CD14-positive monocyte (primary cell): ENCODE data around the gene PIEZO2. TPM values are rescaled to one million over a fixed set of nuclear protein-coding genes. Genes with fewer than 3 reads are reported as not detected.

Source experiments
- DNase-seq, 3 donors: peaks; one replicate each; pipeline ENCODE4 v3.0.0-alpha.2; 2011 to 2022
- H2AFZ ChIP-seq: 2 replicates; pipeline ENCODE4 v1.6.0; 2012; ENCODE audit warnings: mild to moderate bottlenecking, low read depth, low read length, inconsistent platforms; ENCODE audit not compliant: insufficient read depth, poor library complexity, severe bottlenecking
- H3K27ac ChIP-seq, 2 donors: 1 replicate in 1 of 2; 2 replicates in 1 of 2; pipeline ENCODE4 v1.5.1; 2012 to 2013; ENCODE audit warnings: low read length in 2 of 2, control low read depth in 1 of 2, inconsistent platforms in 1 of 2, low read depth in 1 of 2, mild to moderate bottlenecking in 1 of 2
- H3K27me3 ChIP-seq, 2 donors: one replicate each; pipeline versions ENCODE4 v1.6.0 to v1.6.1; 2011 to 2013; ENCODE audit warnings: low read length in 2 of 2; ENCODE audit not compliant: control insufficient read depth in 2 of 2, insufficient read depth in 2 of 2
- H3K36me3 ChIP-seq, 2 donors: replicated peaks in 1 of 2; 1 replicate in 1 of 2; 2 replicates in 1 of 2; pipeline versions ENCODE4 v1.5.1 to v1.6.1; 2012 to 2013; ENCODE audit warnings: low read length in 2 of 2, control low read depth in 1 of 2, inconsistent platforms in 1 of 2, mild to moderate bottlenecking in 1 of 2; ENCODE audit not compliant: insufficient read depth in 2 of 2, control insufficient read depth in 1 of 2
- H3K4me1 ChIP-seq, 2 donors: 1 replicate in 1 of 2; 2 replicates in 1 of 2; pipeline versions ENCODE4 v1.5.1 to v1.6.1; 2012 to 2013; ENCODE audit warnings: low read length in 2 of 2, control low read depth in 1 of 2, inconsistent platforms in 1 of 2, mild to moderate bottlenecking in 1 of 2, moderate library complexity in 1 of 2; ENCODE audit not compliant: insufficient read depth in 2 of 2, control insufficient read depth in 1 of 2
- H3K4me2 ChIP-seq: replicated peaks from 2 replicates; pipeline ENCODE3; 2012; ENCODE audit warnings: low read length, moderate library complexity, mild to moderate bottlenecking; ENCODE audit not compliant: poor library complexity, severe bottlenecking; ENCODE audit errors: extremely low read depth
- H3K4me3 ChIP-seq, 3 experiments: fragments of 200-600 bp in 1 of 3; sonication (generic) in 1 of 3; replicated peaks in 1 of 3; 1 replicate in 2 of 3; 2 replicates in 1 of 3; pipeline ENCODE4 v1.5.1; 2011 to 2013; ENCODE audit warnings: low read length in 3 of 3, mild to moderate bottlenecking in 3 of 3, control low read depth in 2 of 3, low read depth in 2 of 3, inconsistent platforms in 1 of 3, moderate library complexity in 1 of 3
- H3K79me2 ChIP-seq: 2 replicates; pipeline ENCODE4 v1.6.0; 2012; ENCODE audit warnings: mild to moderate bottlenecking, control low read depth, inconsistent platforms, low read length, moderate library complexity; ENCODE audit not compliant: insufficient read depth
- H3K9ac ChIP-seq: 2 replicates; pipeline ENCODE4 v1.6.0; 2017; ENCODE audit warnings: low read length, mild to moderate bottlenecking; ENCODE audit not compliant: insufficient read depth, poor library complexity, severe bottlenecking
- H3K9me3 ChIP-seq, 2 donors: replicated peaks in 1 of 2; 1 replicate in 1 of 2; 2 replicates in 1 of 2; pipeline versions ENCODE4 v1.5.1 to v1.6.1; 2012 to 2013; ENCODE audit warnings: low read length in 2 of 2, control low read depth in 1 of 2; ENCODE audit not compliant: control insufficient read depth in 1 of 2, insufficient read depth in 1 of 2
- H4K20me1 ChIP-seq: 2 replicates; pipeline ENCODE4 v1.6.0; 2012; ENCODE audit warnings: mild to moderate bottlenecking, low read length, control low read depth, moderate library complexity; ENCODE audit not compliant: insufficient read depth
- H3K27ac Mint-ChIP-seq, 7 donors: one replicate each; pipeline ENCODE4 v1.8.0; 2020; ENCODE audit warnings: mild to moderate bottlenecking in 7 of 7, mixed read lengths in 7 of 7, moderate library complexity in 6 of 7, inconsistent platforms in 2 of 7
- H3K27me3 Mint-ChIP-seq, 3 donors: one replicate each; pipeline ENCODE4 v1.8.0; 2021 to 2022; ENCODE audit warnings: low read depth in 3 of 3, mild to moderate bottlenecking in 3 of 3, mixed read lengths in 3 of 3, moderate library complexity in 3 of 3, inconsistent platforms in 1 of 3
- H3K36me3 Mint-ChIP-seq, 2 donors: one replicate each; pipeline ENCODE4 v1.8.0; 2020; ENCODE audit warnings: mixed read lengths in 2 of 2, inconsistent platforms in 1 of 2, mild to moderate bottlenecking in 1 of 2
- H3K4me1 Mint-ChIP-seq: one replicate; pipeline ENCODE4 v1.8.0; 2020; ENCODE audit warnings: mild to moderate bottlenecking, mixed read lengths
- H3K4me3 Mint-ChIP-seq, 2 donors: one replicate each; pipeline ENCODE4 v1.8.0; 2020; ENCODE audit warnings: mild to moderate bottlenecking in 2 of 2, mixed read lengths in 2 of 2, moderate library complexity in 1 of 2
- H3K9me3 Mint-ChIP-seq, 7 donors: one replicate each; pipeline ENCODE4 v1.8.0; 2020 to 2022; ENCODE audit warnings: mixed read lengths in 7 of 7, mild to moderate bottlenecking in 6 of 7, moderate library complexity in 6 of 7, inconsistent platforms in 2 of 7
- CTCF ChIP-seq: fragments of 200-600 bp; IDR thresholded peaks from one replicate; pipeline ENCODE4 v1.8.0; 2022; ENCODE audit warnings: antibody characterized with exemption, mild to moderate bottlenecking
- WGBS: methylation state at CpG from one replicate; pipeline ENCODE4 v1.1.5; 2013; ENCODE audit warnings: missing lambda C conversion rate; ENCODE audit not compliant: insufficient coverage; 5-methylcytosine and 5-hydroxymethylcytosine counted together
- intact Hi-C, 2 donors: fragments of 100-400 bp; cut with micrococcal nuclease; formaldehyde crosslinking; loops; one replicate each; pipeline versions ENCODE4 v1.15.0 to v1.15.1; 2023
- polyA plus RNA-seq, 3 donors: library from polyadenylated mRNA; depleted of rRNA in 1 of 3; unstranded in 2 of 3; stranded (reverse) in 1 of 3; fragments of 300-500 nt in 2 of 3; fragments of >200 nt in 1 of 3; fragmentation: Illumina TruSeq in 2 of 3; gene quantifications; 1 replicate in 2 of 3; 2 replicates in 1 of 3; pipeline ENCODE4 v1.2.3, GENCODE V29; 2012 to 2021

Gene PIEZO2
- polyA plus RNA-seq, 3 donors: not detected

- Mint-ChIP-seq H3K4me3 (no peak overlapping the region), H3K27ac (no peak overlapping the region), H3K9me3 (peaks cover 0 to 3% (median 0%) of the 10 kb centered on the region in 7 donors), H3K27me3 (peaks cover 0 to 2% (median 1%) of the 10 kb centered on the region in 3 donors), H3K36me3 (no peaks in the 10 kb centered on the region), H3K4me1 (peaks cover 9% of the 10 kb centered on the region)
- Histone ChIP-seq H4K20me1 (no peaks in the 10 kb centered on the region), H3K4me3 (no peak overlapping the region), H3K27me3 (no peaks in the 10 kb centered on the region), H3K9me3 (no peaks in the 10 kb centered on the region), H2AFZ (no peak overlapping the region), H3K36me3 (no peaks in the 10 kb centered on the region), H3K4me2 (no peak overlapping the region), H3K4me1 (no peaks in the 10 kb centered on the region), H3K9ac (no peak overlapping the region), H3K79me2 (no peaks in the 10 kb centered on the region), H3K27ac (no peak overlapping the region)
- TF ChIP-seq CTCF: no peak
- intact Hi-C loops: no loop called here
- DNase-seq: no peak
- 100% methylated on average over 1 of the region's 3 CpGs for WGBS
Measured at GRCh38 chr18:10745971-10746370, 403.4 kb downstream of the PIEZO2 start.

- no peak overlapping the region for H3K9ac ChIP-seq
- H3K9me3 ChIP-seq: no peaks in the 10 kb centered on the region
- H3K9me3 Mint-ChIP-seq: peaks cover 0 to 3% (median 0%) of the 10 kb centered on the region in 7 donors
- TF ChIP-seq CTCF: no peak
- no peak overlapping the region for H3K27ac ChIP-seq
- H3K79me2 ChIP-seq: no peaks in the 10 kb centered on the region
- WGBS: 96% methylated on average over 7 of the region's 8 CpGs
- intact Hi-C loops: no loop called here
- H3K36me3 ChIP-seq: no peaks in the 10 kb centered on the region
- no peak overlapping the region for H2AFZ ChIP-seq
- H3K27ac Mint-ChIP-seq: no peak overlapping the region
- peaks cover 9% of the 10 kb centered on the region for H3K4me1 Mint-ChIP-seq
- H3K4me1 ChIP-seq: no peaks in the 10 kb centered on the region
- H3K4me3 ChIP-seq: no peak overlapping the region
- DNase-seq: no peak
- H3K4me2 ChIP-seq: no peak overlapping the region
- H3K27me3 Mint-ChIP-seq: peaks cover 0 to 2% (median 0%) of the 10 kb centered on the region in 3 donors
- H4K20me1 ChIP-seq: no peaks in the 10 kb centered on the region
- no peaks in the 10 kb centered on the region for H3K36me3 Mint-ChIP-seq
- no peaks in the 10 kb centered on the region for H3K27me3 ChIP-seq
- H3K4me3 Mint-ChIP-seq: no peak overlapping the region
Measured at GRCh38 chr18:10745219-10745618, 404.1 kb downstream of the PIEZO2 start.
